H1 (cell line): ENCODE measurements around the gene MAN2A1. TPM values are rescaled to one million over a fixed set of nuclear protein-coding genes. Genes with fewer than 3 reads are reported as not detected.

Experiments
- BRCA1 ChIP-seq: IDR thresholded peaks from 2 replicates; pipeline ENCODE4 v1.6.1; 2012; ENCODE audit warnings: low read depth, low read length, improper control_type of control experiment
- EGR1 ChIP-seq: IDR thresholded peaks from 2 replicates; pipeline ENCODE4 v1.6.1; 2011; ENCODE audit warnings: low read depth, low read length, borderline replicate concordance
- EZH2 ChIP-seq: fragments of 200-600 bp; sonication (generic); IDR thresholded peaks from 2 replicates; pipeline ENCODE4 v1.7.1; 2012; ENCODE audit warnings: low read depth, mild to moderate bottlenecking, moderate library complexity, low read length, inconsistent platforms; ENCODE audit not compliant: severe bottlenecking
- RBBP5 ChIP-seq: IDR thresholded peaks from 2 replicates; pipeline ENCODE4 v1.7.1; 2012; ENCODE audit warnings: low read depth, mild to moderate bottlenecking, inconsistent platforms, low read length, moderate library complexity, borderline replicate concordance
- SIRT6 ChIP-seq: IDR thresholded peaks from one replicate; pipeline ENCODE4 v1.7.1; 2012; ENCODE audit warnings: low read length, inconsistent platforms
- TEAD4 ChIP-seq: IDR thresholded peaks from 2 replicates; pipeline ENCODE4 v1.6.1; 2012; ENCODE audit warnings: low read depth, low read length, inconsistent platforms, mixed read lengths
- ZNF274 ChIP-seq: IDR thresholded peaks from 2 replicates; pipeline ENCODE4 v1.7.0; 2012; ENCODE audit warnings: low read length, borderline replicate concordance; ENCODE audit errors: extremely low read depth
- polyA plus RNA-seq, 7 experiments: library from polyadenylated mRNA; depleted of rRNA in 3 of 7; stranded (reverse) in 5 of 7; unstranded in 2 of 7; fragments of >200 nt in 5 of 7; fragments of 200-250 nt in 2 of 7; gene quantifications; 1 replicate in 5 of 7; 2 replicates in 1 of 7; 4 replicates in 1 of 7; pipeline versions ENCODE4 v1.2.1 to v1.2.3, GENCODE V29; 2011 to 2013; ENCODE audit warnings: missing spikeins in 2 of 7, mixed read lengths in 2 of 7
- total RNA-seq: library from RNA; stranded (reverse); fragmentation: NEBNext Ultra II Directional; extraction: Animal tissue kit (Norgen Biotek cat#: 25700); gene quantifications from 2 replicates; pipeline ENCODE4 v1.2.1, GENCODE V29; 2021
- TF ChIP-seq, protein P1 (sequence below): IDR thresholded peaks from 2 replicates; pipeline ENCODE4 v1.6.1; 2012; ENCODE audit warnings: low read length, inconsistent platforms

The MAN2A1 gene
- total and polyA plus RNA-seq, 2 of the 8 experiments (the other 6 are each of a cell fraction or from before 2014, with no cell fraction given), result 29.1 to 102 TPM

DNA sequence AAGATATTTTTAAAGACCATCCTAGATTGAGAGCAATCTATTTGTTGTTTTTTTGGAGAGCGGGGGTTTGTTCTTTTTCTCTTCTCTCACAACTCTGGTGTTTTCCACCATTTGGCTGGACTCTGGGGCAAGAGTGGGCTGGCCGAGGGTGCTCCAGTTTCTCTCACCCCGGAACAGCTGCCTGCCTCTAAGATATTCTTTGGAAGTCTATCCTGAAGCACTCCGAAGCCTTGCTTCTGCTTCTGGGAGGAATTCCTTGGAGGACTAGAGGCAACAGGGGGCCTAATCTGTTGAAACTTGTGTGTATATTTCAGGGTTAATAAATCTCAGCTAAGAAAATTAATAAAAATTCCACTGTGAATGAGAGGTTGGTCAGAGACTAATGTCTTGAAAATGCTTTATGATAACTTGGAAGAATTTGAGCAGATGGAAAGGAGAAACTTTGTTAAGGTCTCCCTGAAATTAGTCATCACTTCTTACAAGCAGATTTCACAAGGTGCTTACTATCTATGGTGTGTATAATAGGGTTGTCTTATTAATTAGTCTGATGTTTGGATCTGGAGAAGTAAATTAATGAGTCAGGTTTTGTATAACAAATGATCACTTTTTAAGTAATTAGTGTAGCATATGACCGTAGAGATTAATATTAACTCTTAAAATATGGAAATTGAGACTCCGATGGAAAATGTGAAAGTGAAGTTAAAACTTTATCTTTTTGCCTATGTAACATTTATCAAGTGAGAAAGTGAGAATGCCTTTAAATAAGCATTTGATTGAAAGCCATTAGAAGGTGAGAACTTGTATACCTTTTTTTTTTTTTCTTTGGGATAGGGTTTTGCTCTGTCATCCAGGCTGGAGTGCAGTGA, 4.0 kb downstream of the MAN2A1 start (continued):
- TF ChIP-seq, protein P1, sequence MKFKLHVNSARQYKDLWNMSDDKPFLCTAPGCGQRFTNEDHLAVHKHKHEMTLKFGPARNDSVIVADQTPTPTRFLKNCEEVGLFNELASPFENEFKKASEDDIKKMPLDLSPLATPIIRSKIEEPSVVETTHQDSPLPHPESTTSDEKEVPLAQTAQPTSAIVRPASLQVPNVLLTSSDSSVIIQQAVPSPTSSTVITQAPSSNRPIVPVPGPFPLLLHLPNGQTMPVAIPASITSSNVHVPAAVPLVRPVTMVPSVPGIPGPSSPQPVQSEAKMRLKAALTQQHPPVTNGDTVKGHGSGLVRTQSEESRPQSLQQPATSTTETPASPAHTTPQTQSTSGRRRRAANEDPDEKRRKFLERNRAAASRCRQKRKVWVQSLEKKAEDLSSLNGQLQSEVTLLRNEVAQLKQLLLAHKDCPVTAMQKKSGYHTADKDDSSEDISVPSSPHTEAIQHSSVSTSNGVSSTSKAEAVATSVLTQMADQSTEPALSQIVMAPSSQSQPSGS, result no peak
- TF ChIP-seq TEAD4 (no peak), RBBP5 (no peak), BRCA1 (no peak), EGR1 (no peak), EZH2 (no peak), SIRT6 (no peak), ZNF274 (no peak)
